Activated T-helper 1 cell treated with Interleukin-2 at 50 U/mL for 16 hours (primary cell): ENCODE results near the gene CCDC85A.

Source experiments
- DNase-seq: peaks from one replicate; pipeline ENCODE4 v3.0.0-alpha.2; 2020; ENCODE audit warnings: low read depth

CCDC85A gene

DNA sequence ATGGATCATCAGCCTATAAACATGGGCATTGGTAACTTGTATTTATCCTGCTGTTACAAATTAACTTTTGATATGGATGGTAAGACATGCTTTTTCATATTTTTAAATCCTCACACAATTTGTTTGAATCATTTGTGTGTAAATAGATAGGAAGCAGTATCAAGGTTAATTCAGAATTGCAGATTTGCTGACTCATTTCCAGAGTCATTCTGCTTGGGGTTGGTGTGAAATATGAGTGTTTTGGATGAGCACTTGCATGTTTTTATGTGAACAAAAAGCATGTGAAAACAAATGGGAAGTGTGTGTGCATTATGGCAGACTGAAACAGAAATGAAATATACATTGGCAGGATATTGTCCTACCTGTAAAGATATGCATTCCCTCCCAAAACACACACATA, 11.8 kb downstream of the CCDC85A start:
- no peak for DNase-seq

DNA sequence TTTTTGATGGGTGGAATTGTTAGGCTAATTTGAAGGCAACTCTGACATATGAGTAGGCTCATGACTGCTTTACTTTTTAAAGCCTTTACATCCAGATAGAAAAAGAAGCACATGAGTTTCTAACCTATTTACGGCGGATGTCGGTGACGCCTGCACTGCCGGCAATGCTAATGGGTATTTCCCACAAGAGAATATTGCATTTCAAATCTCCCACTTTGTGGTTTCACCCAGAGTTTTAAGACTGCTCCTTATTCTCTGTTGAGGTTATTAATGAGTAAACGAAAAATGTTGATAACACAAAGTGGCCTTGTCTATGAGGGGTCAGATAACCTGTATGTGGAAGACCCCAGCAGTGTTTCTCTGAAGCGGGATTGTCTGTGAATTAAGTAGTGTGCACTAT, 14.0 kb downstream of the CCDC85A start:
- no peak for DNase-seq

DNA sequence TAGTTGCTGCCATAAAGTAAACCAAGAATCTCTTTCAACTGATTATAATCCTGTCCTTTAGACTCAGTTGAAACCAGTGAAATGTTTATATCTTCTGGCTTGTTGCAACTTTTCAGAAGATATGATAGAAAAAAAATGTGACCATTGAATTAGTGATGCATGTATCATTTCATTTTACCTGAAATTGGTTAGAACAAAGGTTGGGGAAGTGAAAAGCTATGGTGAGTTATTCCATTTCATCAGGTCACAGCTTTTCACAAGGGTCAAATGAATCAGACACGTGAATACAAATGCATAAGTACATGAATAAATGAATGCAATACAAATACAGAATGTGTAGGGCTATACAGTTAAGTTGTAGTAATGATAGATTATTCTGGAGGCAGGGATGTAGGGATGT, 15.1 kb downstream of the CCDC85A start:
- DNase-seq = no peak

DNA sequence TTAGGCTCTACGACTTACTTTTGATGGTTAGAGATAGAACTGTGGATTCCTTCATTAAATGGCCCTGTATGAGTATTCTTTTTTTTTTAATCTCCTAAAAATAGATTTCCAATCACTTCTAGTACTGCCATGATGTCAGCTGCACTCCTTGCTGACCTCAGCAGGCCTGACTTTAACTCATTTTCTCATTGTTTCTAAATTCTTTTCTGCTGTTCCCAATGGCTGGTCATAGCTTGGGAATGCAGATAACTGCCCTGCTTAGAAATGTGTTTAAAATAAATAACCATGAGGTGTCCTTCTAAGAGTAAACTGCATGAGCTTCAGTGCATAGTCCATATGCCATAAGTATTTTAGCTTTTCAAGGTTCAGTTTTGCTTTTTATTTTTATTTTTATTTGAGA, 15.7 kb downstream of the CCDC85A start:
- DNase-seq = no peak

DNA sequence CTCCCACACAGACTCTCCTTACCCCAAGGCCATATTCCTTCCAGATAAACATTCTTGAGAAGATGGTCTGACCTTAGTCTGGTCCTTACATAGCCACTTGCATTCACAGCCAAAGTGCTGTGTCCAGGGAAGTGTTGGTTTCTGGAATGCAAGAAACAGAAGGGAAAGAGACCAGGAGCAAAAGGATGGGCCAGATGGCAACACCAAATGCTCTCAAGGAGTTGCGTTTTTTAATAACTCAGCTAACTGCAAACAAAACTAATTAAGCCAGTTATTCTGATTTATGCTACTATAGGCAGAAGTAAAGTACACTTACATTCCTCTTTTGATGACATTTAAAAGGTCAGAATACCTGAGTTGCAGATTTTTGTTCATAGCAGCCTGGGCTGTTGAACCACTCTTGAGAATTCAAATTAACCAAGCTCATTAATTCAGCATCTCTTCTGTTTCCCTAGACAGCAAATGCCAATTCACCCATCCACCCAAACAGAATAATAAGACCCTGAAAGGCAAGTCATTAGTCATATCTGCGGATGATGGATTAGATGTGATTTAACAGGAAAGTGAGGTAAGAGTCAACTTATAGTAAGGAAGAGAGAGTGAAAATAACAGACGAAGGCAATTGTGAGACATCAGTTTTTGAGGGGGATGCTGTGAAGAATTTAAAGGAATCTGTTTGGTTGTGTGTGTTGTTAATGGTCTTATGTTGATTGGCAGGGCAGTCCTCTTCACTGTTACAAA, 18.8 kb downstream of the CCDC85A start:
- DNase-seq = no peak

DNA sequence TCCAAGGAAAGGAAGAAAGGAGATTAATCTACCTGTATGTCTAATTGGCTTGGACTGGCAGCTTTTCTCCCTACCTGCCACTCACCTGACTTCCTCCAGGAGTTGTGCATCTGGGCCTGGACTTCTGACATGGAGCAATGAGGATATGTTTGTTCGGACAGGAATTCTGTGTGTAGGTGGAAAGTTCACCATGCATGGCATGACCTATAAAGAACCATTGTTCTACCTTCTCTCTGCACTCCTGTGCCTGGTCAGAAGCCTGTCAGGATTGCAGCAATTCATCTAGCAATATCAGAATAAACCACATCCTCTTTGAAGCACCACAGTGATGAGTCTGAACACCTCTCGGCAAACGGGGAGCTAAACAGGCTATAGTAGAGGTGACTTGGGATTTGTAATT, 20.8 kb downstream of the CCDC85A start:
- DNase-seq = no peak

DNA sequence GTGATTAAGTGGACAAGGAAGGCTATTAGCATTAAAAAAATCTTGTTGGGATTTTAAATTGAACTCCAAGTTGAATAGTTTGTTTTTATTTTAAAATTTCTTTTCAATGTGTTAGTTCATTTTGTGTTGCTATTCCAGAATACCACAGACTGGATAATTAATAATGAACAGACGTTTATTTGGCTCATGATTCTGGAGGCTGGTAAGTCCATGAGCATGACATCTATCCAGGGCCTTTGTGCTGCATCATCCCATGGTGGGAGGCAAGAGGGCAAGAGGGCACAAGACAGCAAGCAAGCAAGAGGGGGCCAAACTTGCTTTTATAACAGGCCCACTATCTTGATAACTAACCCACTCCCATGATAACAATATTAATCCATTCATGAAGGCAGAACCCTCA, 22.5 kb downstream of the CCDC85A start:
- no peak for DNase-seq

DNA sequence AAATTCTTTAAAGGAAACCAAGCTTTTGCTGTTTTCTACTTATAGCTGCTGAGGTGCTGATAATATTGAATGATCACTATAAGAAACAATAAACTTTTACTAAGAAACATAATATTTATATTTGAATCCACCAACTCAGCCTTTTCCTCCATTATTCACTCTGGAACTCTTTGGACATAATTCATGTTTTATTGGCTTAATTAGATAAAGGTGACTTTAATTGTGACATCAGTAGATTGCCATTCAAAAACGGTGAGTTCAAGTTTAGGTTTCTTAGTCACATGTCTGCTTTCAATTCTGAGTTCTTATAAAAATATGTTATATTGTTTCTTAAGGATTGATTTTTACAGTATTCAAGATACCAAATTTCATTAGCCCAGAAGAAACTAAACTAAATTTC, 24.0 kb downstream of the CCDC85A start:
- DNase-seq = no peak

DNA sequence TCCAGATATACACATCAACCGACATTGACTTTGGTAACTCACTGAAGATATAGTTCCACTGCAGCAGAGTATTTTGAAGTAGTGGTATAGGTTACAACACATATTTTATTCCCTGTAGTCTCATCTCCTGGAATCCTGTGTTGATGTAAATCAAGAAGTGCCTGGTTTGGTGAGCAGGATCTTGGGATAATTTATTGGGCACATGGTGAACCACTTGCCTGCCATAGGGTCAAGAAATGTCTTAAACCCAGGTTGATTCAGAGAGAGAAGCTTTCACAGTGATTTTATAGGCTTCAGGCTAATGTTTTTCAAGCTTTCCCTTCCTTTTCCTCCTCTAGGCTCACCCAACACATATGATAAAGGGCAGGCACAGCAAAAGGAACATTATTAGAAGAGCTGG, 24.6 kb downstream of the CCDC85A start:
- DNase-seq = no peak

DNA sequence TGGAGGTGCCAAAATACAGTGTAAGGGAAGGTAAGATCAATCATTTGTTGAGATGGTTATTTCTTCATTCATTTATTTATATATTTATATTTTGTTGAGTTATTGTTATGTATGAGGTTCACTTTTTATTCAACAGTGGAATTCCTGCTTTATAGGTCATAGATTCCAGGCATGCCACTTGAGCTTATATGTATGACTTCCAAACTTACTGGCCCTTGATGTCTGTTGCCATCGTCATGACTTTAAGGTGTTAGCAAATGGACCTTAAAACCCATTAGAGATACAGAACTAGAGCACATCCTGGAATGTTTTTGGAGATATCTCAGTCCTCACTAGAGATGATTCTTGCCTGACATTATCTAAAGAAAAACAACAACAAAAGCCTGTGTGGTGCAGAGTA, 25.9 kb downstream of the CCDC85A start:
- no peak for DNase-seq

DNA sequence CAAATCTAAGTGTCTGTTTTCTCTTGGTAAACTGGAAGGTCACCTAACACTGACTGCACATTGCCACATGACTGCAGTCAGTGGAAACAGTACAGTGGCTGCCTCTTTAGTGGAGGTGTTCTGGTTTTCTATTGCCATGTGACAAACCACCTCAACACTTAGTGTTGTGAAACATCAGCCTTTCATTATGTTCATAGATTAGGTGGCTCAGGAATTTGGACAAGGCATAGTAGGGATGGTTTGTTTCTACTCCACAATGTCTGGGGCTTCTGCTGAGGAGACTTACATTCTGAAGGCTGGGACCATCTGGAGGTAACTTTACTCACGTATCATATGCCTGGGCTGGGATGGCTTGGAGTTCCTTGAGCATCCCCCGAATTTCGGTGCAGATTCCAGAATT, 26.5 kb downstream of the CCDC85A start:
- DNase-seq = no peak

DNA sequence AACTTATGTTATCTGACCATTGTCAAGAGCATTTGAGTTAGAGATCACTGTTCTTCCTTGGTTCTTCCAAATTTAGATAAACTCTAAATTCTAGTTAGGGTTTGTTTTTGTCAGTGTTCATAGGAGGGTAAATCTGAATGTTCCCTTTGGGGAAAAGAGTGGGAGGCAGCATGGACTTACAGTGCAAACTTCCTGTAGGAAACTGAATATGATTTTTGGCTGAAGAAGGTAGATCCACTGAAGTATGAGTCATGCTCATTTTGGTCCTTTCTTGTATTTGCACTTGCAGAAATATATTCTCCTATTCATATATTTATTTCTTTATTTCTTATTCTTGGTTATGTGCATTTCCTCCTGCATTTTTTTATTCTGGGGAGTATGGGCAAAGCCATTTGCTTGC, 27.3 kb downstream of the CCDC85A start:
- DNase-seq = no peak

DNA sequence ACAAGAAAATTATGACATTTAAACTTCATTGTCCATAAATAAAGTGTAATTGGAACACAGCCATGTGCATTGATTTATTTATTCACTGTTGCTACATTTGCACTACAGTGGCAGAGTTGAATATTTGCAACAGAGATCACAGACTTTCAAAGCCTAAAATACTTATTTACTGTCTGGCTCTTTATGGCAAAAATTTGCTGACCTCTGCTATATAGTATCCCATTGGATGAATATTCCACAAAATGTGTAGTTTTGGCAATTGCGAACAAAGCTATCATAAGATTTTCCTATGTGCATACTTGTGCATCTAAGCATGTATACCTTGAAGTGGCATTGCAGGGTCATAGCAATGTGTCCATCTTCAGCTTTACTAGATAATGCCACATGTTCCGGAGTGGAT, 32.1 kb downstream of the CCDC85A start:
- no peak for DNase-seq

DNA sequence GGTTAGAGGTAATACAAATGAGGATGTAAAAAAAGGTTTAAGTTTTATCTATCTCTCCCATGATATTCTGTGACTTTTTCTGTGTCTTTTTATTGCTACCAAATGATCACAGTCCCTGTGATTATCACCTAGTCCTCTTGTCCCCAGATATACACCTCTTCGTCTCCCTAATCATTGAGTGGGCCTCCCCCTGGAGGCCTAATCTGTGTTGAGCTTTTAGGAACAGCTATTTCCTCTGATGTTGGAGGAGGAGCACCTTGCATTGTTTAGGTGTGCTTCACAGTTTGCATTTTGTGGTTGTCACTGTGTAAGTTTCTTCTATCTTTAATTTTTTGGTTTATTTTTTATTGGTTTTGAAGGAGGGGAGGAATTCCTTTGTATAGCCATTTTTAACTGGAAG, 33.3 kb downstream of the CCDC85A start:
- DNase-seq = no peak

DNA sequence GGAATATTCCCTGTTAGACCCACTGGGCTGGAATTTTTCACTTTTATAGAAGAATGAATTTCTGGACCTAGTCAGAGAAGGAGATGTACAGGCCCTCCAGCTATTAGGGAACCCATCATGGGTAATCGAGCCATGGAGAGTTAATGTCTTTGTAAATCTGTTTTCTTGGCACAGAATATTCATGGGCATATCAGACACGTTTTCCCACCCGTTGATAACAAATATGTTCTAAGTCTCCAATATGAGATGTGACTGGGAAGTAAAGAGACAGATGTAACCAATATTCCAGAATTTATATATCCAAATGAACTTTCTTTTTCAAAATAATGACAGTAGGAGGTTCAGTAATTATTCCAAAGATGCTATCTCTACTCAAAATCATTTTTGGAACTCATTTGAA, 38.7 kb downstream of the CCDC85A start:
- no peak for DNase-seq

DNA sequence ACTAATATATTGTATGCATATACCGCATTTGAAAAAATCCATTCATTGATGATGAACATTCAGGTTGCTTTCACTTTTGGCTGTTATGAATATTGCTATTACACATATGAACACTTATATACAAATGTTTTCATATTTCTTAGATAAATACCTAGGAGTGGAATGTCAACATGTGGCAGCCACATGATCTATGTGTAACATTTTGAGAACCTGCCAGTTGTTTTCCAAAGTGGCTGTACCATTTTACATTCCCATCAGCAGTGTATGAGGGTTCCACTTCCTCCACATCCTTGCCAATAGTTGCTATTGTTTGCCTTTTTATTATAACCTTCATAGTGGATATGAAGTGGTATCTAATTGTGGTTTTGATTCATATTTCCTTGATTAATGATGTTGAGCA, 40.5 kb downstream of the CCDC85A start:
- no peak for DNase-seq

DNA sequence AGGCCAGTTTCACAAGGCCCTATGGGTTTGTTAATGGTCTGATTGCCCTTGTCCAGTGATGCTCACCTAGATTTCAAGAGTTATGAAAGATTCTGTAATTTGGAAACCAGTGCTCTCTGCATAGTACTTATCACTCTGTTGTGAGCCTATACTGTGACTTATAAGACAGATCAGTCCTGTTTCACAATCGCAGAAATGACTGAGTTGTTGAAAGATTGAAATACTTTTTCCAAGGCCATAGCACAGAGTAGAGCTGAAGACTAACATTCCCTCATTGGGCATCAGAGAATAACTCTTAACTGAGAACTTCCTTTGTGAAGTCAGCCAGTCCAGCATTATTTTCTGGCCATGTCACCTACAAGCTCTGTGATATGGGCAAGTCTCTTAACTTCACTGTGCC, 44.0 kb downstream of the CCDC85A start:
- no peak for DNase-seq

DNA sequence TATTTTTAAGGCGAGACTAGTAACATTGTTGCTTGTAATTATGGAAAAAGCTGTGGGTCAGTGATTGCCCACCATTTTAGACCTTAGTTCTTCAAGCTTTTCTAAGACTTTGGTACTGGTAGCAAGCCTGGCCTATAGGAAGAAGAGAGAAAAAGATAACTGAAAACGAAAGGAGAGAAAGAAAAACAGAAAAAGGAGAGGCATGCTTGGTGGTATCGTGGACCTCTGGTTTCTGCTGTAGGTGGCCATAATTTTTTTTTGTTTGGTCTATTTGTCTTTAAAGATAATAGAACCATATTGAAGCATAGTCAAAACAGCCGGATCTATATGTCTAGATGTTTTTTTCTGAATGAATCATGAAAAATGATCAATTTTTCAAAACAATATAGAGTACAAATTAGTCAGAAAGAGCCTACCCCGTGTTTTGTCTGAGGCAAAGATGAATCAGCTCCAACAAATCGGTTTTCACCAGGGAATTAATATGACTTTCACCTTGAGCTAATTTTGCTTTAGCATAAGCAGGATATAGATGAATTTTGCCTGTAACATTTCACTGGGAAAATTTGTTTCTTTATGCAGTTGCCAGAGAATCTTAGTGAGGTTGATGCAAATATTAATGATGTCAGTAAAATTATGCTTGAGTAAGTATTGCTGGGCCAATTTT, 45.7 kb downstream of the CCDC85A start:
- no peak for DNase-seq

DNA sequence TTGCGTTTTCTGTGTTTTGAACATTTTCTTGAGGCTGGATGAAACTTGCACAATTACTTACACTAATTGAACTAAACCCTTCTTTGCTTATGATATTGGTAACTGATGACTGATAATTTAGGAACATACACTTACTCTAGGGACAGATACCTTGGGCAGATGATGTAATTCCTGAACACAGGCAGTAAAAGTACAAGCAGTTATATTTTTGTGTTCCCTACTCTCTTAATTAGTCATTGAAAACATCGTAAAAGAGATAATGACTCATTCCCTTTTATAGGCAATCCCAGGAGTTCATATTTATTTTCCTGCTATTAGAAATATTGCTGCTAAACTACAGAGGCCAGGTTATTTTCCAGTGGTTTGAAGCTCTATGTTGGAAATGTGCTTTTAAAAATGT, 46.4 kb downstream of the CCDC85A start:
- DNase-seq = no peak

DNA sequence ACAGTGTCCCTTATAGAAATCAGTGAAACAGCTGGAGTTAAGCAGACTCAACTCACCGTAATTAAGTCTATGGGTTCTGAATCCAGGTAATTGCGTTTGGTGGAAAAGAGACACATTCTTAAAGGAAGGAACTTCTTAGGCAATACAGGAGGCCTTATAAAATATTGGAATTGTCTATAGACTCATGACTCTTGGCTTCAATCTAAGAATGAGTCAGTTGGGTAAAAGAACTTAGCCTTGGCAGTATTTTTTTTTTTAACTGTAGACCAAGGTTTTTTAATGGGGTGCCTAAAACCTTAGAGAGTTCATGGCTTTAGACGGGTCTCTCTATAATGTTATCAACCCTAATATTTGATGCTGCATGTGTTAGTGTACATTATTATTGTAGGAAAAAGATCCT, 47.6 kb downstream of the CCDC85A start:
- no peak for DNase-seq

DNA sequence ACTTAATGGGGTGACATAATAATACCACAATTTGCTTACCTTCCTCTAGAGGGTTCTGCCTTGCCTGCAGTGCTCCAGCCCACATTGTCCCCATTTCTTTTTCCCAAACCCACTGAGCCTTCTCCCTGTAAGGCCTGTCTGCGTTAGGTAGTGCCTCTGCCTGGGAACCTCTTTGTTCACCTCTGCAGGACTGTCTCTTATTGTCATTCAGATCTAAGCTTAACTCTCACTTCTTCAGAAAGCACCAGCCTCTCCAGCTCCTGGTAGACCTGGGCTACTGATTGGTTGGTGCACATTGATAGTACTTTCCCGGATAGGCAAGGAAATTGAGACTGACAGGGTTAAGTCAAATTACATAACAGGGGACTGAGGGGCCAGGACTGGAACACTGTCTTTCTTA, 49.1 kb downstream of the CCDC85A start:
- DNase-seq = no peak

DNA sequence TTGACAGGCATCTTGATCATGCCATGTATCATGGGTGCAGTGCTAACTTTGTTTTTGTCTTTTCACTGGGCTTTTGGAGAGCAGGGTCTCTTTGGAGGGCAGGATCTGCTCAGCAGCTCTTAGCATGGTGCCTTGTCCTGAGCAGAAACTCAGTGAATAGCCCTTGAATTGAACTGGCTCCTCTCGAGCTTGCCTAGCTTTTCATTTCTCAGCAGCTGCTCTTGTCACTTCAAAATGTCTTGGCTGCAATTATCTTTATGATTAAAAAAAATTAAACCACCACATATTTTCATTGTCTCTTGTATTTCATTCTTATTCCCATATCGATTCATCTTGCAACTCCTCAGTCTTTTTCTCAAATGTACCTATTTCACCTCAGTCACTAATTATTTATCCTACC, 50.5 kb downstream of the CCDC85A start:
- DNase-seq = no peak

DNA sequence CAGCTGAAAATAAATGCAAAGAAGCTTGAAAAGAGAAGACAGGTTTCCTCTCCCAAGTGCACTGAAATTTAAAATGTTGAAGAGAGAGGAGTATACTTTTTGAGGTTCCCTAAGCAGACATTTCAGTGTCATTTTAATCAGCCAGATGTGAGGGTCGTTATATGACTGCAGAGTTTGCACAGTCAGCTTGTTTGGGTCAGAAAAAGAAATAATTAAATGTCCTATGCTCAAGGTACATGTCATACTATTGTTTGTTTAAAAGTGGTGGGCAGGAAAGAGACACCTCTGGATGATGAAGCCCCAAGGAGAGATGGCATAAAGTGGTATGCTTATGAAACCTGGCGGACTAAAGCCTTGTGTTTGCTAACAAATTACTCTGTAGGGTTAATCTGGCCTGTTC, 55.2 kb downstream of the CCDC85A start:
- DNase-seq = no peak

DNA sequence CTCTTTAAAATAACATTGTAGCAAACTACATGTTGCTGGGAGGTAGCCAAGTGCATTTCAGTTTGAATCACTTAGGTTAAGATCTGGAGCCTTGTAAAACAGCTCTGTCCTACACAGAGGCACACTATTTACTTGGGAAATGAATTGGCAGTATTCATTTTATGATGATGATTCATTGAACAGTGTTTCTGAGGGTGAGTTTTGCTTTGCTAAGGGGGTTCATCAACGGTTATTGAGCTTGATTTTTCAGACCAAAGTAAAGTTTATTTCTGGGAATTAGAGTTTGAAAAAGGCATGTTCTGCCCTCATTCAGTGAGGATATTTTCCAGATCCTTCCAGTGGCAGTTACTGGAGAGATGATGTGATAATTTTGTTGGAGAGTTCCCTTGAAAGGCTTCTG, 55.6 kb downstream of the CCDC85A start:
- DNase-seq = no peak
